HG03060 (cell line): ENCODE results near the gene NUB1.

ENCODE experiments used
- ATAC-seq: cut with Tn5 transposase; IDR thresholded peaks from one replicate; pipeline ENCODE4 v1.9.1; 2021; ENCODE audit warnings: low read depth, moderate number of reproducible peaks; ENCODE audit not compliant: unreplicated experiment

NUB1 gene

DNA sequence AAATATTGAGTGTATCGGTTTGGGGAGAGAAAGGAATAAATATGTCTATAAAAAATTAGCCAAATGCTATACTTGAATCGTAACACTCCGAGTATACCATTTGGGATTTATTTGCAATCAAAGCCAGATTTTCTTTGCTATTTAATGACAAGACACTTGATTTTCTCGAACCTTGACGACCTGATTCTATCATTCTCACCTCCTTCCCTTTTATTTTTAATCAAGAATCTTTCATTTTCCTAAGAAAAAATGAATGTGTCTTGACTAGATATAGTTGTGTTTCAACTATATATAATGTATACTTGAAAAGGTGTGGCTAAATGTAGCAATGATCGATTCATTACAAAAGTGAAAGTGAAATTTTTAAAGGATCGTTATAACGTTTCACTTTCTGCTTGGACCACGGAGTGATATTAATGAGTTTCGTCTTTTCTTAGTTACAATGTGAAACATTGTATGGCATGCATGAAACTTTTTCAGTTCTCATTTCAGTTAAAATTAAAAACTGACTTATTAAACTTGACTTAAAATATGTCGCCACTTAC, 562 bp downstream of the NUB1 start:
- ATAC-seq = peak; percentile 68

DNA sequence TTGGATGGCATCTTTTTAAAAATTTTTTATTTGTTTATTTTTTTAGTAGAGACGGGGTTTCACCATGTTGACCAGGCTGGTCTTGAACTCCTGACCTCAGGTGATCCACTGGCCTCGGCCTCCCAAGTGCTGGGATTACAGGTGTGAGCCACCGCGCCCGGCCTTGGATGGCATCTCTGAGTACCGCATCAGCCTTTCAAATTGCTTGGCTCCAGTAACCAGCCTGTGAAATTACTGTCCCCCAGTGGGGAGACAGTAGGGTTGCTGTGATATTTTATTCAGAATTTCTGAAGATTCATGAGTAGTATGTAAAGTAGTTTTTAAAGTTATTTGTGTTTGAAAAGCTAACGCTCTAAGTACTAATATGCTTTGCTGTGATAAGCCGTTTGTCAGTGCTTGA, 1.2 kb downstream of the NUB1 start:
- no peak for ATAC-seq

DNA sequence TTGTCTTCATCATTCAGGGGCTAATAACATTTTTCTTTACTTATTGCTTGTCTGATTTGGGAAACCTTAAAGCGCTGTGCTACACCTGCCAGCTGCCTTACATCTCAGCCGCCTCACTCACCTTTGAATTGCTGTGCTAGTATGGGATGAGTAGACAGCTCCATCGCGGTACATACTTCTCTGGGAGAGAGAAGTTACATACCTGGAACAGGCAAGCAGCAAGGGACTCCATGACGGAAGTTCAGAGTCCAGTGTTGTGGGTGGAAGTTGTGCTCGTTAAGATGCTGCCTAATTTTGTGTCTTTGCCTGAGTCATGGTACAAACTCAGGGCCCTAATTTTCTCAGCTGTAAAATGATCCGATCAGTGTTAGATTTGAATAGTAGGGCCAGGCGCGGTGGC, 1.9 kb downstream of the NUB1 start:
- ATAC-seq = no peak

DNA sequence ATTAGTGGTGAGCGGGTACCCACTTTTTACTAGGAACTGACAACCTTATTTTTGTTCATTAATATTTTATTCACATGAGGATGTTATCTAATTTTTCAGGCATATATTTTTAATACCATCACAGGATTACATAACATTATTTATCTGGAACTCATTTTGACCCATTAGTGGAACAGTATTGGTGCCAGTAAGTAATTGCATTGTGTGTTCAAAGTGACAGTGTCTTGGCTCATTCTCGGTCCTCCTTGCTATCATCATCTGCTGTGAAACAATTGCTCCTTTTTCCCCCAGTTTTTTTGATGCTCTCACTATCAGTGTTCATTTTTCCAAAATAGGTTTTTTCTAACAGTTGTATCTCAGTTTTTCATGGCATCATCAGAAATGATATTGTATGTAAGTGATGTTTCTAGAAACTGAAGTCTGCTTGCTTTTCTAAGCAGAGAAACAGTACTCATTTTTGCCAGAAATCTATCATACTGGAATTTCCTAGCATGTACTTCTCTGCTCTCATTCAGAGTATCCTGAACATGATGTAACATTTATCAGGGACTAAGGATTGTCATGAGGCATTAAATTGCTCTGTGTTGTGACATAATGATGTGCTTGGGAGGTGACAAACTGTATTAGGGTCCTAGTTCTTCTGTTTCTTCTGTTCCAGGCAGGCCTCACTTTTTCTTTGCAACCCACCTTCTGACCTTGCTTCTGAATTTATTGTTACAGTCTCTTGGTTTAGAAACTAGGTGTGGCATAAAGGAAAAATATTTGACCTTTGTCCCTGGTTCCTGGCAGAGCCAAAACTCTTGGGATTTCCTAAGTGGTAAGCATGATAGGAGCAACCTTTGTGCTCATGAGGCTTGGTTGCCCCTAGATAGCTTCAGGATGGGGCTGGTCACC, 4.2 kb downstream of the NUB1 start:
- no peak for ATAC-seq

DNA sequence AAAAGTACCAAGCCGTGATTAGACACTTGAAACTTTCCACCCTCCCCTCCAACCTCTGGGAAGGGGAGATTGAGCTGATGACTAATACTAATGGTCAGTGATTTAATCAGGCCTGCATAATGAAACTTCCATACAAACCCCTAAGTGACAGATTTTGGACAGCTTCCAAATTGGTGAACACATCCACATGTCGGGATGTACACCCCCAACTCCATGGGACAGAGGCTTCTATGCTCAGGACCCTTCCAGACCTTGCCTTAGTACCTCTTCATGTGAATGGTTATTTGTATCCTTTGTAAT, 4.8 kb downstream of the NUB1 start:
- no peak for ATAC-seq

DNA sequence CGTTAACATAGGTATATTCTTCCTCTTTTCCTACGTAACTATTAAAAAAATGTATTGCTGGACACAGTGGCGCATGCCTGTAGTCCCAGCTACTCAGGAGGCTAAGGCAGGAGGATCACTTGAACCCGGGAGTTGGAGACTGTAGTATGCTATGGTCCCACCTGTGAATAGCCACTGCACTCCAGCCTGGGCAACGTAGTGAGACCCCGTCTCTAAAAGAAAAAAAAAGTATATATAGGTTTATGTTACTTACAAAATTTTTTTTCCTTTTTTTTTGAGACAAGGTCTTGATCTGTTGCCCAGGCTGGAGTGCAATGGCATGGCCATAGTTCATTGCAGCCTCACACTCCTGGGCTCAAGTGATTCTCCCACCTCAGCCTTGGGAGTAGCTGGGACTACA, 5.6 kb downstream of the NUB1 start:
- no peak for ATAC-seq

DNA sequence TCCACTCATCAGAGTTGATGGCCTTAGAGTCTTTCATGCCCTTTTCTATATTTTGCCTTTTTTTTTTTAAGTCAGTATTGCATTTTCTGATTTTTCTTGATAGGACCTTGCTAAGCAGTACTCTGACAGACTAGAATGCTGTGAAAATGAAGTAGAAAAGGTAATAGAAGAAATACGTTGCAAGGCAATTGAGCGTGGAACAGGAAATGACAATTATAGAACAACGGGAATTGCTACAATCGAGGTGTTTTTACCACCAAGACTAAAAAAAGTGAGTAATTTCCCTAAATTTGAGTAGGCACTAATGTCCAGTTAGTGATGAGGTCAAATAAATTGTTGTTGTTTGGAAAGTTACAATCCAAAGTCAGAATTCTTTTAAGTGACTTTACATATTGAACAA, 7.4 kb downstream of the NUB1 start:
- no peak for ATAC-seq

DNA sequence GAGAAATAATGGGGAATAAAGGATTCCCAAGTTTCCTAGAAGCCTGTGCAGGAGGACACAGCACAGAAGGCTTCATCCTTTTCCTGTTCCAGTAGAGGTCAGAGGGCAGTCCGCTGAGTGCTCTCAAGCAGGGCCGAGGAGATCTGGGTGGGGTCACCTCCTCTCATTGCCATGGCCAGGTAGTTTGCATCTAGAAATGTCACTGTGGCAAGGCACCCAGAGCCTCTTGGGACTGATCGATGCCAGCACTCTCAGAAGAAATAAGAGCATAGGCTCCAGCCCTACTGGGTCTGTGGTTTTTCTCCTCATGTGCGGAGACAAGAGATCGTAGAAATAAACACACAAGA, 7.9 kb downstream of the NUB1 start:
- peak; percentile 35 for ATAC-seq

DNA sequence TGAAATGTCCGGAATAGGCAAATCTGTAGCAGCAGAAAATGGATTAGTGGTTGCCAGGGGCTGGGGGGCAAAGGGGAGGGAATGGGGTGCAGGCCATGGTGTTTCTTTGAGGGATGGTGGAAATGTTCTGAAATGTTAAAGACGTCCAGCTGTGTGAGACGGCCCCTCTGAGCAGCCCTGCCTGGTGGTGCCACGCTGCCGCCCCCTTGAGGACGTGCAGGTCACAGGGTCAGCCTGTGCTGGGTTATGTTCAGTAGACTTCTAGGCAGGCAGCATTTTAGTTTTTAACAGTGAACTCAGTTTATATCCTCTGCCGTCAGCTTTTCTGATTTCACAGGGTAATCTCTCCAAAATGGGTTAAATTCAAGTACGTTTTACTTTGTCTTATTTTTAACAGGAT, 9.4 kb downstream of the NUB1 start:
- no peak for ATAC-seq

DNA sequence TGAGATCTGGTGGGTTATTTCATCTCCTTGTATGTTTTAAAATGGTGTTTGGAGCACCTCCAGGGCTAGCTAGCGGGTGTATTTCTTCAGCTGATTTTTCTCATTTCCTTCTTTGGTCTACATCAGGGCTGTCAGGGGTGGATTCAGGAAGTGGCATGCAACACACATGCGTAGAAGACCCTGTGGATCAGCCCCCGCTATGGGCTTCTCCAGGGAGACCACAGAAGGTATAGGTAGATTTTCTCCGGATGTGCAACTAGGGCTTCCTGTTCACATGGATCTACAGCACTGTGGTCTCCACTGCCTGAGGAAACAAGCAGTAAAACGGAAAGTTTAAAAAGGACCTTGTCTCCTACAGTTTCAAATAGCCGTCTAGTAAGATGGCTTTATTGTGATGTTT, 10.4 kb downstream of the NUB1 start:
- ATAC-seq = no peak

DNA sequence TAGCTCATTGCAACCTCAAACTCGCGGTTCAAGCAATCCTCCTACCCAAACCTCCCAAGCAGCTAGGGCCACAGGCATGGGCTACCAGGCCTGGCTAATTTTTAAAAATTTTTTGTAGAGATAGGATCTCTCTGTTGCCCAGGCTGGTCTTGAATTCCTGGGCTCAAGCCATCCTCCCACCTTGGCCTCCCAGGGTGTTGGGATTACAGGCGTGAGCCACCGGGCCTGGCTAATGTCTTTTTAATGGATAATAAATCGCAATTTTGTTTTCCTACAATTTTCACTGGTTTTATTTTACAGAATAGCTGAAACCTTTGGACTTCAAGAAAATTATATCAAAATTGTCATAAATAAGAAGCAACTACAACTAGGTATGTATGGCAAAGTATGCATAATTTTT, 10.9 kb downstream of the NUB1 start:
- ATAC-seq = no peak

DNA sequence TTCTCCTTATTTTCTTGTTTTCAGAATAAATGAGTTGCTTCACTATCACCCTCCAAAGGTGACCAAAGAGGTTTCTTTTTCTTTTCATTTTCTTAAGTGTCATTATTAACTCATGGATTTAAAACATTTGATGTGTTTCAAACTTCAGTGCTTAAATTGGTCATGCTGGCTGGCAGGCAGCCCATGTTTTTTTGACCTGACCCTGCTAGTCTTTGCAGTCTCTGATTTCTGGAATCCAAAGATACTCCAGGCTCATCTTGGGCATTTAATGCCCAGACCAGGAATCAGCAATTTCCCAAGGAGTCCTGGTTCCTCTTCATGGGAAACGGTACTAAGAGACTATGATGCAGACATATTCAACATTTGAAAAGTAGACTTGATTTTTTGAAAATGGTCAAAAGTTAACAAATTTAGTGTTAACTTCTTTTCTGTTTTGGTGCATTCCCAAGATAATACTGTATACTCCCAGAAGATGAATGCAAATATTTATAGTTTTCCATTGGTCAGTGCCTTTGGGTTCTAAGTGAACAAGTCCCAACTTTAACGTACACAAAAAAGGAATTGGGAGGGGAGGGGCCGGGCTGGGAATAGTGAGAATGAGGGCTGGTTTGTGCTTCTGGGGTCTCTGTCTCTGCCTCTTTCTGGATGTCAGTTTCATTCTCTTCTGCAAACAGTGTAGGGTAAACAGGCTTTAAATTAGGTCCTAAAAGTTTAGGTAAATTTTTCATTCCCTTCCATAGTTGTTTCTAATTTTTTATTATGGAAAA, 19.8 kb downstream of the NUB1 start:
- no peak for ATAC-seq

DNA sequence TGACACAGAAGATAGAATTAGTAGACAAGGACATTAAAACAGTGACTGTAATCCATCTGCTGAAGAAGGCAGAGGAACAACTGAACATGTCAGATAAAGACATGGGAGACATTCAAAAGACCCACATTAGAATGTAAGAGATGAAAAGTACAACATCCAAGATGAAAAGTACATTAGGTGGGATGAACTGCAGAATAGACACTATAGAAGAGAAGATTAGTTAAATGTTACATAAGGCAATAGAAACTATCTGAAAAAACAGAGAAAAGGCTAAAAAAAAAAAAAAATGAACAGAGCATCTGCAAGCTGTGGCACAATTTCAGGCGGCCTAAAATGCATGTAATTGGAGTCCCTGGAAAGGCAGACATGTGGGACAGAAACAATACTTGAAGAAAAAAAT, 21.6 kb downstream of the NUB1 start:
- ATAC-seq = no peak

DNA sequence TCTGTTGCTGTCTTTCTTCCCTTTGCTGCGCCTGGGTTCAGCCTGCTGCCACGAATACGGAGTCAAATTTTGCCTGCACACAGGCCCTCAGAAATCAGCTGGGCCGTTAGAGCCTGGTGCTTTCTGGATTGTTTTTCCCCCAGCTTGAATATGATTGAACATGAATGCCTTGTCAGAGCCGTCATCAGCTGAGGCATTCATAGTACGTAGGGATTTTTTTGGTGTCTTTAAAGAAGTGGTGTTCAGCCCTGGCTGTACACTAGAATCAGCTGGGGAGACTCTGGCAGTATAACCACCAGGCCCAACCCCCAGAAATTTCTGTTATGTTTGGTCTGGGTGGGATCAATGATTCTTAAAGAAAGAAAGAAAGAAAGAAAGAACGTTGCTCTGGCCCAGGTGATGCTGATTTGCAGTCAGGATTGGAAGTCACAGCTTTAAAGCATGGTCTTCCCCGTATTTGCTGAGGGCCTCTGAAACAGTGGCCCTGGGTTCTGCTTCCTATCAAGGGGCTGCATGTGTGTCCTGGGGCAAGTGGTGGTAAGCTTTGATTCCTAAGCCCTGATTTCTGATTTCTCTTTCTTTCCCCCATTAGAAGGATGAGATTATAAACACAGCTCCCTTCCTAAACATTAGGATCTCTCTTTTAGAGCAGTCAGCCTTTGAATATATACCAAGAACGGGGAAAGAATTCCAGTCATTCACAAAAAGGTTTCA, 24.7 kb downstream of the NUB1 start:
- ATAC-seq = no peak

DNA sequence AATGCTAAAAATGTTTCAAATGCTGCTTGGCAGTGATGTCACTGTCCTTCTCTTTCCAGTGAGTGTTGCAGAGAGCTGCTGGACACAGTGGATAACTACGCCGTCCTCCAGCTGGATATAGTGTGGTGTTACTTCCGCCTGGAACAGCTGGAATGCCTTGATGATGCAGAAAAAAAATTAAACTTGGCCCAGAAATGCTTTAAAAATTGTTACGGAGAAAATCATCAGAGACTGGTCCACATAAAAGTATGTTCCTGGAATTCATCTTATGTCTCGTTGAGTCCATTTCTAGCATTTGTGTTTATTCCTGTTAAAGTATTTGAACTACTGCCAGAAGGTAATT, 25.2 kb downstream of the NUB1 start:
- no peak for ATAC-seq

DNA sequence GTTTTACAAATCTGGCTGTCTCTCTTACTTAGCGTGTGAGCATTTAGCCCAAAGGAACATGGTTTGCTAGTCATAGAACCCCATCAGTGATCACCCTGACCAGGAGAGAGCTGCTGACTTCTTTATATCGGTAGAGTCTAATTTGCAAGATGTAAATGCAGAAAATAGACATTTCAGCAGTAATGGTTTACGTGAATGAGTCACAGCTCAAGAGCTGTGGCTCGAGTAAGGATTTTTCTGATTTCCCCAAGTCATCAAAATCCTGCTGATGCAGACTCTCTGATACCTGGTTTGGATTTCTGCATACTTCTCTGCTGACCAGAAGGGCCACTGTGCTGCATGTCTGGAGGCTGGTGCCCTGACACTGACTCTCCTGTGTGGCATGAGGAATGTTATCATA, 25.7 kb downstream of the NUB1 start:
- ATAC-seq = no peak

DNA sequence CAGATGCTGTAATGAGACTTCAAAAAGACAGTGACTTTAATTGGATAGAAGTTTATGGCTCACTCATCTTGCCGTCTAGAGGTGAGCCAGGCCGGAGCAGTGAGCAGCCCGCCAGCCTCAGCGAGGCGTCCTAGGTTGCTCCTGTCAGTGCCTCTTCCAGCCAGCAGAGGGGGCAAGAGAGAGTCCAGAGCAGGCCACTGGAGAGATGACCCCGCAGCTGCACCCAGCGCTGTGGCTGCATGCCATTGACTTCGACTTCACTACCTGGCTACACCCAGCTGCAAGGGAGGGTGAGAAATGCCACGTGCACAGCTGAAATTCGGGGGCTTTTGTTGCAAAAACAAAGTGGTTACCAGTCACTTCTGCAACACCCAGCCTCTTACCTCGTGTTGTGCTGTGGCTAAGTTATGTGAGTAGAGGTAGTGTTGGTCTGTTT, 26.5 kb downstream of the NUB1 start:
- ATAC-seq = peak; percentile 85

DNA sequence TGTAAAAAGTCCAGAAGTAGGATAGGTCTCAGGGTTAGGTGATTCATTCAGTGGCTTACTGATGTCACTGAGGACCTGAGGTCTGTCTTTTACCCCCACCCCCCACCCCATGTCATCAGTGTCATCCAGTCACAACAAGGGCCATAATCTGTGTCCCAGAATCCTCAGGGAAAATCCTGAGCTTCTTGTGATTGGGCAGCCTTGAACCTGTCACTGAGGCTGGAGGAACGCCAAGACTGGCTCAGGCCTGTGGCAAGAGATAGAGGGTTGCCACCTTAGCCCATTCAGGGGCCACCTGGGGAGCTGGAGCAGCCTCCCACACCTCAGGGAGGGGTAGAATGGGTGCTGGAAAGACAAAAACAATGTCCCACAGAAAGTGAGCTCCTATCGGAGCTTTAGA, 29.7 kb downstream of the NUB1 start:
- ATAC-seq = no peak

DNA sequence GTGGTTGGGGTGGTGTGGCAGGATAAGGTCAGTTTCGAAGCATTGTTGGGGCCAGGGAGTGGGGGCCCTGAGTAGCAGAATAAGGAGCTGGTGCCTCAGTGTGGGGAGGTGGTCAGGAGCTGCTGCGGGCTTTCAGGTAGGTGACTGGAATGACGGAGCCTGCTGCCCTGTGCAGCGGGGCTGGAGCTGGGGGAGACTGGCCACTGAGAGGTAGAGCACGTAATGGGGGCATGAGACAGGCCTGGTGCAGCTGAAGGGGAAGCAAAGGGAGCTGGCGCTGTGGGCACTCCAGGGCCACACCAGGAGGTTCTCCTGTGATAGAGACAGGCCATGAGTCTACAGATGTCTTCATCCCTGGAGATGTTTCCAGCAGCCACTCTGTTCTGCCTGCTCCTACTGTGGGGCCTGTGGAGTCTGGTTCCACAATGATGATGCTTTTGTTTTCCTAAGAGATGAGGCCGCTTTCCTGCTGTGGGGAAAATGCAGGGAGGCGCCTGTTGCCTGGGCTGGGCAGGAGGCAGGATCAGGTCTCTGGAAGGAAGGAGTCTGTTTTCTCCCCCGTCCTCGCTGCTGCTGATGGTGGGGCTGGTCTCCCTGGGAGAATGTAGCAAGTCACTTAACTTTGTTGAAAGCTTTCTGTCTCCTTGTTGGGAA, 31.1 kb downstream of the NUB1 start:
- no peak for ATAC-seq

DNA sequence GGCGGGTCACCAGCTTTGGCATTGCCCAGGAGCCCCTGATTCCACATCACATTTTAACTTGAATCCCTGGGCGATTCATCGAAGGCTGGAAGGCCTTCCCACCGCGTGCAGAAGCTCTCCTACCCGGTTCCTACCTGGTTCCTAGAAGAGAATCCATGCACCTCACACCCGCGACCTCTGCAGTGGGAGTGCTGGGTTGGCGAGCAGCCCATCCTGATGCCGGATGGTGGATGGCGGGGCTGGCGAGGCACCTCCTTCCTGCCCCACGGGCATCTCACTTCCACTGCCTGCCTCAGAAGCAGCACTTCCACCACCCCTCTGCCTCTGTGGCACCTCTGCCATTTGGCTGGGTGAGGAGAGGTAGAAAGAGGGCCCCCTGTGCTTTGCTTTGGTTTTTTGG, 32.0 kb downstream of the NUB1 start:
- no peak for ATAC-seq

DNA sequence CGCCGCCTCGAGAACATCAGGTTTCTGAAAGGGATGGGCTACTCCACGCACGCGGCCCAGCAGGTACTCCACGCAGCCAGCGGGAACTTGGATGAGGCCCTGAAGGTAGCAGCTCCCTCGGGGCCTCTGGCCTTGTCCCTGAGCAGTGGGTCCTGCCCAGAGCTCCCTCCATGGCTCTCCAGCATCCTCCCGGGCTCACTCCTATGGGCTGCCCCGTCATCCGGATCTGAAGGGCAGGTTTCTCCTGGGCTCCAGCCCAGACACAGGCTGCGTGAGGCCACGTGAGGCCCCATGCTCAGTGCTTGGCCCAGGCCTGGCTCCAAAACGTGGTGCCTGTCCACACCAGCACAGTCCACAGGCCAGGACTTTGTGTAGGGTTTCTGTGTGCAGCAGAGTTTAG, 32.5 kb downstream of the NUB1 start:
- no peak for ATAC-seq
